HG02623 (cell line): ENCODE results near the gene PPP1R12B.
"Not testable (repeated sequence)": the region's sequence is repeated elsewhere in the genome, so short reads cannot be mapped to it uniquely, and the experiment has no call there.

Experiments used
- ATAC-seq: cut with Tn5 transposase; IDR thresholded peaks from one replicate; pipeline ENCODE4 v1.9.1; 2021; ENCODE audit warnings: moderate library complexity; ENCODE audit not compliant: unreplicated experiment

The PPP1R12B gene

GRCh38 chr1:202401771-202402170 is 53.3 kb downstream of the PPP1R12B start:
- not testable (repeated sequence) for ATAC-seq

GRCh38 chr1:202403381-202403780 is 54.9 kb downstream of the PPP1R12B start:
- ATAC-seq, result not testable (repeated sequence)

- ATAC-seq, result no peak
Measured at GRCh38 chr1:202405928-202406327, 57.4 kb downstream of the PPP1R12B start.

GRCh38 chr1:202406896-202407295 is 58.4 kb downstream of the PPP1R12B start:
- ATAC-seq, result not testable (repeated sequence)

GRCh38 chr1:202407378-202407777 is 58.9 kb downstream of the PPP1R12B start:
- not testable (repeated sequence) for ATAC-seq

- ATAC-seq, result not testable (repeated sequence)
Measured at GRCh38 chr1:202410251-202410650, 61.8 kb downstream of the PPP1R12B start.

GRCh38 chr1:202410854-202411357 is 62.4 kb downstream of the PPP1R12B start:
- not testable (repeated sequence) for ATAC-seq

- ATAC-seq, result no peak
Measured at GRCh38 chr1:202411422-202411821, 62.9 kb downstream of the PPP1R12B start.

GRCh38 chr1:202412421-202412820 is 63.9 kb downstream of the PPP1R12B start:
- ATAC-seq, result not testable (repeated sequence)

- ATAC-seq, result no peak
Measured at GRCh38 chr1:202416641-202417040, 68.1 kb downstream of the PPP1R12B start.

GRCh38 chr1:202417141-202417540 is 68.6 kb downstream of the PPP1R12B start:
- not testable (repeated sequence) for ATAC-seq

GRCh38 chr1:202417762-202418201 is 69.3 kb downstream of the PPP1R12B start:
- not testable (repeated sequence) for ATAC-seq

- ATAC-seq, result not testable (repeated sequence)
Measured at GRCh38 chr1:202419731-202420130, 71.2 kb downstream of the PPP1R12B start.

- not testable (repeated sequence) for ATAC-seq
Measured at GRCh38 chr1:202420422-202421094, 72.1 kb downstream of the PPP1R12B start.

- not testable (repeated sequence) for ATAC-seq
Measured at GRCh38 chr1:202422709-202423108, 74.2 kb downstream of the PPP1R12B start.

- not testable (repeated sequence) for ATAC-seq
Measured at GRCh38 chr1:202424260-202424659, 75.8 kb downstream of the PPP1R12B start.

- not testable (repeated sequence) for ATAC-seq
Measured at GRCh38 chr1:202430111-202430510, 81.6 kb downstream of the PPP1R12B start.

- ATAC-seq, result not testable (repeated sequence)
Measured at GRCh38 chr1:202432338-202432737, 83.8 kb downstream of the PPP1R12B start.

- no peak for ATAC-seq
Measured at GRCh38 chr1:202433155-202434043, 84.9 kb downstream of the PPP1R12B start.

GRCh38 chr1:202434059-202434458 is 85.6 kb downstream of the PPP1R12B start:
- ATAC-seq, result no peak

GRCh38 chr1:202438393-202439174 is 90.1 kb downstream of the PPP1R12B start:
- no peak for ATAC-seq
